AG04449 (cell line): Measurements from ENCODE around the gene PIH1D1.
"Not testable (repeated sequence)": the region's sequence is repeated elsewhere in the genome, so short reads cannot be mapped to it uniquely, and the experiment has no call there.

Experiments used
- CTCF ChIA-PET: fragments of 350-600 bp; formaldehyde crosslinking; extraction: SDS; loops from one replicate; lab custom pipeline; 2021; ENCODE audit warnings: antibody characterized with exemption; lab: Yijun Ruan, JAX
- POLR2A ChIA-PET: fragments of 400-600, 350-600 bp; formaldehyde crosslinking; extraction: SDS; loops from one replicate; lab custom pipeline; 2020; ENCODE audit warnings: antibody characterized with exemption, inconsistent platforms; lab: Yijun Ruan, JAX
- DNase-seq: peaks from one replicate; pipeline ENCODE4 v3.0.0-alpha.2; 2010; ENCODE audit warnings: low read depth, low spot score
- H3K4me3 ChIP-seq: 2 replicates; pipeline ENCODE4 v1.5.1; 2011; ENCODE audit warnings: low read depth, mild to moderate bottlenecking, control low read depth, low read length
- CTCF ChIP-seq: IDR thresholded peaks from one replicate; pipeline ENCODE4 v1.5.1; 2011; ENCODE audit warnings: mild to moderate bottlenecking, moderate library complexity, low read length, control low read depth, inconsistent platforms; ENCODE audit not compliant: insufficient read depth; ENCODE audit errors: missing control alignments

The PIH1D1 gene

GRCh38 chr19:49468746-49469447 lies 17.3 kb upstream of the PIH1D1 start:
- no peak for TF ChIP-seq CTCF
- ChIA-PET CTCF (interaction anchor here (1.5 to 1.7 kb wide), 2 partner anchors 10 to 101 kb away, joined by 3 to 5 read pairs; no protein-coding TSS in a partner anchor), POLR2A (interaction anchor here (0.9 kb wide), 1 partner anchor 20 kb away, joined by 3 read pairs; no protein-coding TSS in a partner anchor)
- no peak overlapping the region for H3K4me3 ChIP-seq
- DNase-seq = no peak

GRCh38 chr19:49468199-49468598 lies 16.6 kb upstream of the PIH1D1 start:
- ChIA-PET CTCF (interaction anchor here (1.5 to 1.7 kb wide), 2 partner anchors 11 to 102 kb away, joined by 3 to 5 read pairs; no protein-coding TSS in a partner anchor), POLR2A (no interaction called here)
- H3K4me3 ChIP-seq = no peak overlapping the region
- TF ChIP-seq CTCF = no peak
- no peak for DNase-seq

- no peak overlapping the region for H3K4me3 ChIP-seq
- CTCF ChIA-PET = interaction anchor here (0.9 to 2.8 kb wide), 4 partner anchors 8 to 105 kb away, joined by 3 to 22 read pairs (median 6); partner anchors contain the start of gene FLT3LG
- TF ChIP-seq CTCF = no peak
- POLR2A ChIA-PET = no interaction called here
- no peak for DNase-seq
Observed at GRCh38 chr19:49465371-49465770, 13.8 kb upstream of the PIH1D1 start.

- CTCF ChIA-PET = interaction anchor here (1.2 to 2.8 kb wide), 2 partner anchors 9 to 106 kb away, joined by 3 to 22 read pairs; partner anchors contain the start of gene FLT3LG
- no peak for TF ChIP-seq CTCF
- POLR2A ChIA-PET = no interaction called here
- DNase-seq = no peak
- H3K4me3 ChIP-seq = no peak overlapping the region
Observed at GRCh38 chr19:49463960-49464740, 12.5 kb upstream of the PIH1D1 start.

GRCh38 chr19:49462492-49462891 lies 10.9 kb upstream of the PIH1D1 start:
- DNase-seq = no peak
- H3K4me3 ChIP-seq = no peak overlapping the region
- TF ChIP-seq CTCF = no peak
- ChIA-PET POLR2A (no interaction called here), CTCF (interaction anchor here (1.7 kb wide), 1 partner anchor 14 kb away, joined by 4 read pairs; no protein-coding TSS in a partner anchor)

GRCh38 chr19:49461656-49462055 lies 10.0 kb upstream of the PIH1D1 start:
- ChIA-PET POLR2A (no interaction called here), CTCF (interaction anchor here (1.7 kb wide), 1 partner anchor 15 kb away, joined by 4 read pairs; no protein-coding TSS in a partner anchor)
- DNase-seq = no peak
- no peak for TF ChIP-seq CTCF
- H3K4me3 ChIP-seq = no peak overlapping the region

GRCh38 chr19:49461130-49461529 lies 9.5 kb upstream of the PIH1D1 start:
- DNase-seq, H3K4me3 ChIP-seq, POLR2A ChIA-PET: not testable (repeated sequence)
- CTCF ChIA-PET = interaction anchor here (1.7 kb wide), 1 partner anchor 15 kb away, joined by 4 read pairs; no protein-coding TSS in a partner anchor
